Measurements from ENCODE around the gene NKPD1.

Gene NKPD1

GRCh38 chr19:45160870-45161737 lies at the start of gene NKPD1:
NKPD1 (minus strand) TSS chr19:45160982; CDS start chr19:45160150, 832 bp downstream.
- Mint-ChIP-seq H3K36me3 (peaks cover 0 to 4% of the 10 kb centered on the region in 2 donors), H3K4me1 (peaks cover 23 to 31% of the 10 kb centered on the region in 2 donors), H3K4me3 (no peak within 1 kb of the TSS), H3K27ac (peak within 1 kb of the TSS; percentile 56), H3K9me3 (no peaks in the 10 kb centered on the region), H3K27me3 (peaks cover 32 to 37% of the 10 kb centered on the region in 2 donors)
- no peak for ATAC-seq (replicated peaks)
- DNase-seq = no peak

GRCh38 chr19:45206328-45206727 lies 45.5 kb upstream of the NKPD1 start:
- H3K36me3 Mint-ChIP-seq = peaks cover 8 to 10% of the 10 kb centered on the region in 2 donors
- H3K4me1 Mint-ChIP-seq = peaks cover 1 to 3% of the 10 kb centered on the region in 2 donors
- no peak overlapping the region for H3K27ac Mint-ChIP-seq

GRCh38 chr19:45205810-45206209 lies 45.0 kb upstream of the NKPD1 start:
- no peak overlapping the region for H3K27ac Mint-ChIP-seq
- DNase-seq = no peak

More at GRCh38 chr19:45206328-45206727, 45.5 kb upstream of the NKPD1 start:
- DNase-seq (no peak), ATAC-seq (replicated peaks) (no peak)
- peaks cover 6 to 16% of the 10 kb centered on the region in 2 donors for H3K27me3 Mint-ChIP-seq
- no peak overlapping the region for H3K4me3 Mint-ChIP-seq
- peaks cover 5 to 6% of the 10 kb centered on the region in 2 donors for H3K9me3 Mint-ChIP-seq

GRCh38 chr19:45202637-45203036 lies 41.9 kb upstream of the NKPD1 start:
- Mint-ChIP-seq H3K4me3 (no peak overlapping the region), H3K36me3 (peaks cover 8 to 10% of the 10 kb centered on the region in 2 donors), H3K4me1 (peaks cover 1 to 3% of the 10 kb centered on the region in 2 donors), H3K27me3 (peaks cover 4 to 12% of the 10 kb centered on the region in 2 donors), H3K27ac (no peak overlapping the region), H3K9me3 (peaks cover 5 to 6% of the 10 kb centered on the region in 2 donors)
- no peak for ATAC-seq (replicated peaks)
- no peak for DNase-seq

More at GRCh38 chr19:45205810-45206209, 45.0 kb upstream of the NKPD1 start:
- Mint-ChIP-seq H3K9me3 (peaks cover 5 to 6% of the 10 kb centered on the region in 2 donors), H3K27me3 (peaks cover 2 to 11% of the 10 kb centered on the region in 2 donors), H3K4me3 (no peak overlapping the region), H3K36me3 (peaks cover 8 to 10% of the 10 kb centered on the region in 2 donors), H3K4me1 (peaks cover 1 to 3% of the 10 kb centered on the region in 2 donors)
- no peak for ATAC-seq (replicated peaks)

- H3K9me3 Mint-ChIP-seq = peaks cover 5 to 6% of the 10 kb centered on the region in 2 donors
- DNase-seq = no peak
Measured at GRCh38 chr19:45200568-45200967, 39.8 kb upstream of the NKPD1 start.

GRCh38 chr19:45195764-45196163 lies 35.0 kb upstream of the NKPD1 start:
- Mint-ChIP-seq H3K27ac (no peak overlapping the region), H3K4me3 (no peak overlapping the region), H3K9me3 (no peaks in the 10 kb centered on the region), H3K4me1 (no peaks in the 10 kb centered on the region), H3K27me3 (peaks cover 4 to 6% of the 10 kb centered on the region in 2 donors), H3K36me3 (peaks cover 0 to 3% of the 10 kb centered on the region in 2 donors)
- no peak for DNase-seq
- no peak for ATAC-seq (replicated peaks)

More at GRCh38 chr19:45200568-45200967, 39.8 kb upstream of the NKPD1 start:
- Mint-ChIP-seq H3K36me3 (peaks cover 8 to 10% of the 10 kb centered on the region in 2 donors), H3K4me1 (peaks cover 1 to 3% of the 10 kb centered on the region in 2 donors), H3K4me3 (no peak overlapping the region), H3K27ac (no peak overlapping the region), H3K27me3 (peaks cover 4 to 12% of the 10 kb centered on the region in 2 donors)
- no peak for ATAC-seq (replicated peaks)

- H3K36me3 Mint-ChIP-seq = peaks cover 8 to 9% of the 10 kb centered on the region in 2 donors
- DNase-seq = no peak
- no peak overlapping the region for H3K27ac Mint-ChIP-seq
- H3K9me3 Mint-ChIP-seq = no peaks in the 10 kb centered on the region
- H3K4me3 Mint-ChIP-seq = no peak overlapping the region
- no peaks in the 10 kb centered on the region for H3K27me3 Mint-ChIP-seq
- ATAC-seq (replicated peaks) = no peak
- peaks cover 5 to 10% of the 10 kb centered on the region in 2 donors for H3K4me1 Mint-ChIP-seq
Measured at GRCh38 chr19:45191375-45191774, 30.6 kb upstream of the NKPD1 start.

- DNase-seq (no peak), ATAC-seq (replicated peaks) (no peak)
- H3K4me1 Mint-ChIP-seq = peaks cover 6 to 15% of the 10 kb centered on the region in 2 donors
- H3K27ac Mint-ChIP-seq = no peak overlapping the region
- H3K4me3 Mint-ChIP-seq = no peak overlapping the region
- peaks cover 8 to 9% of the 10 kb centered on the region in 2 donors for H3K36me3 Mint-ChIP-seq
- H3K9me3 Mint-ChIP-seq = no peaks in the 10 kb centered on the region
- no peaks in the 10 kb centered on the region for H3K27me3 Mint-ChIP-seq
Measured at GRCh38 chr19:45189971-45190370, 29.2 kb upstream of the NKPD1 start.

- ATAC-seq (replicated peaks) (peak; percentile 87 to 90), DNase-seq (no peak)
- H3K9me3 Mint-ChIP-seq = no peaks in the 10 kb centered on the region
- peaks cover 17 to 32% of the 10 kb centered on the region in 2 donors for H3K4me1 Mint-ChIP-seq
- H3K27ac Mint-ChIP-seq = no peak overlapping the region
- no peaks in the 10 kb centered on the region for H3K27me3 Mint-ChIP-seq
- H3K4me3 Mint-ChIP-seq = no peak overlapping the region
- peaks cover 10 to 13% of the 10 kb centered on the region in 2 donors for H3K36me3 Mint-ChIP-seq
Measured at GRCh38 chr19:45187421-45188100, 26.8 kb upstream of the NKPD1 start.

- Mint-ChIP-seq H3K36me3 (peaks cover 11 to 15% of the 10 kb centered on the region in 2 donors), H3K4me1 (peaks cover 17 to 38% of the 10 kb centered on the region in 2 donors), H3K4me3 (no peak overlapping the region), H3K9me3 (no peaks in the 10 kb centered on the region), H3K27ac (no peak overlapping the region), H3K27me3 (no peaks in the 10 kb centered on the region)
- no peak for DNase-seq
- ATAC-seq (replicated peaks) = no peak
Measured at GRCh38 chr19:45186509-45187334, 25.9 kb upstream of the NKPD1 start.

GRCh38 chr19:45184115-45184514 lies 23.3 kb upstream of the NKPD1 start:
- H3K27ac Mint-ChIP-seq = no peak overlapping the region
- H3K4me3 Mint-ChIP-seq = no peak overlapping the region
- H3K36me3 Mint-ChIP-seq = peaks cover 11 to 16% of the 10 kb centered on the region in 2 donors
- no peaks in the 10 kb centered on the region for H3K9me3 Mint-ChIP-seq
- H3K27me3 Mint-ChIP-seq = no peaks in the 10 kb centered on the region
- peaks cover 30 to 58% of the 10 kb centered on the region in 2 donors for H3K4me1 Mint-ChIP-seq
- no peak for DNase-seq
- no peak for ATAC-seq (replicated peaks)

GRCh38 chr19:45182758-45183157 lies 22.0 kb upstream of the NKPD1 start:
- peaks cover 11 to 16% of the 10 kb centered on the region in 2 donors for H3K36me3 Mint-ChIP-seq
- no peak for DNase-seq
- H3K4me3 Mint-ChIP-seq = no peak overlapping the region
- no peaks in the 10 kb centered on the region for H3K27me3 Mint-ChIP-seq
- no peaks in the 10 kb centered on the region for H3K9me3 Mint-ChIP-seq
- H3K4me1 Mint-ChIP-seq = peaks cover 30 to 58% of the 10 kb centered on the region in 2 donors
- no peak for ATAC-seq (replicated peaks)
- H3K27ac Mint-ChIP-seq = no peak overlapping the region

- Mint-ChIP-seq H3K9me3 (no peaks in the 10 kb centered on the region), H3K27me3 (no peaks in the 10 kb centered on the region), H3K27ac (peak overlapping the region; percentile 56), H3K36me3 (peaks cover 11 to 16% of the 10 kb centered on the region in 2 donors), H3K4me1 (peaks cover 25 to 54% of the 10 kb centered on the region in 2 donors), H3K4me3 (peak overlapping the region; percentile 69 to 86)
- no peak for ATAC-seq (replicated peaks)
- DNase-seq = no peak
Measured at GRCh38 chr19:45180936-45181335, 20.2 kb upstream of the NKPD1 start.

All from stimulated activated naive B cell treated with anti-CD40 and anti-IgM and Interleukin-4, amounts not matched to agents 10 μg/mL and 1 μg/mL and 100 μg/mL, for 72 hours (primary cell).